Naive B cell (primary cell): Measurements from ENCODE around the gene OPRL1. TPM values are rescaled to one million over a fixed set of nuclear protein-coding genes. Genes with fewer than 3 reads are reported as not detected.

Source experiments
- ATAC-seq, 2 donors: fragments of 150-1000 bp; cut with Tn5 transposase; 2 replicates each; pipeline ENCODE4 v1.10.0; 2021; ENCODE audit warnings: low read depth in 2 of 2, mild to moderate bottlenecking in 2 of 2, moderate library complexity in 2 of 2
- DNase-seq: peaks from one replicate; pipeline ENCODE4 v3.0.0; 2022
- H3K27ac Mint-ChIP-seq, 6 donors: one replicate each; pipeline ENCODE4 v1.8.0; 2020 to 2022; ENCODE audit warnings: mild to moderate bottlenecking in 6 of 6, mixed read lengths in 6 of 6, moderate library complexity in 5 of 6, inconsistent platforms in 2 of 6
- H3K27me3 Mint-ChIP-seq, 3 donors: one replicate each; pipeline ENCODE4 v1.8.0; 2021 to 2022; ENCODE audit warnings: mixed read lengths in 3 of 3, mild to moderate bottlenecking in 1 of 3
- H3K36me3 Mint-ChIP-seq, 2 donors: one replicate each; pipeline ENCODE4 v1.8.0; 2020 to 2022; ENCODE audit warnings: mixed read lengths in 2 of 2, inconsistent platforms in 1 of 2, mild to moderate bottlenecking in 1 of 2
- H3K4me1 Mint-ChIP-seq, 3 donors: one replicate each; pipeline ENCODE4 v1.8.0; 2020 to 2022; ENCODE audit warnings: mixed read lengths in 3 of 3, inconsistent platforms in 1 of 3, mild to moderate bottlenecking in 1 of 3, moderate library complexity in 1 of 3
- H3K4me3 Mint-ChIP-seq, 8 donors: one replicate each; pipeline ENCODE4 v1.8.0; 2020 to 2022; ENCODE audit warnings: mild to moderate bottlenecking in 8 of 8, mixed read lengths in 8 of 8, moderate library complexity in 8 of 8, inconsistent platforms in 2 of 8
- H3K9me3 Mint-ChIP-seq, 7 donors: one replicate each; pipeline ENCODE4 v1.8.0; 2020 to 2022; ENCODE audit warnings: mixed read lengths in 7 of 7, mild to moderate bottlenecking in 5 of 7, inconsistent platforms in 2 of 7, moderate library complexity in 1 of 7
- polyA plus RNA-seq, 6 donors: library from polyadenylated mRNA; unstranded; fragments of 300-500 nt; fragmentation: Illumina TruSeq; gene quantifications; one replicate each; pipeline ENCODE4 v1.2.3, GENCODE V29; 2021; ENCODE audit warnings: low read depth in 6 of 6

The OPRL1 gene
- polyA plus RNA-seq = 1 to 10 TPM in 5 of 6 donors, under 1 TPM in 1; 0.91 to 3.4 (median 2.3) TPM

DNA sequence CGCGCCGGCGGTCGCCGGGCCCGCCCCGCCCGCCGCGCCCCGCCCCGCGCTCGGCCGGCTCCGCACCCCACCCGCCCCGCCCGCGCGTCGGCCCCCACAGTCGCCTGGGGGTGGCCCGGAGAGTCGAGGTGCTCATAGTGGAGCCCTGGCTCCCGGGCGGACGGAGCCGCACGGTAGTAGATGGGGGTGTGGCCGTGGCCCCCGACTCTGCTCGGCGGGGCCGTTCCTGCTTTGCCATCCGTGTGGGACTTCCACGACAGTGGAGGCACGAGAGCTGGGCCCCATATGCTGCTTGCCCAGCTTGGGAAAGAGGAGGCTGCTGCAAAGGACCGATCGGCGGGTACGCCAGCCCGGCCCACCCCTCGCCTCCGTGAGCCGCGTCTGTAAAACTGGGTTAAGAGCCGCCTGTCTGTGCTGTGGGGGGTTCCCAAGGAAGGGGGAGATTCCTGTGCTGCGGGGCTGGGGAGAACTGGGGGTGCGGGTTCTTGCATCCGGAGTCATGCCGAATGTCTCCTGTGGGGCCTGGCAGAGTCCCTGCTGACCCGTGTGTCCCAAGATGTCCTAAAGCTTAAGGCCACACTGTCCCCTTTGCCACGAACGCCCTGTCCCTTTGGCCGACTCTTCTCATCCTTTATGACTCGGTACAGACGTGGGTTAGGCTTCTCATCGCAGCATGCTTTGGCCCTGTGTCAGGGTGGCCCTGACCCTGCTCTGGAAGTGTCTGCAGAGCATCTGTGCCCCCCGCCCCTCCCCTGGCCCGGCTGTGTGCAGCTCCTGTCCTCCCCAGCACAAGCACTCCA, at the start of gene OPRL1:
OPRL1 (plus strand) TSS at position 70 of the 800 bp plus-strand sequence. CDS start 12,639 bp downstream, outside the sequence.
- Mint-ChIP-seq H3K36me3 (no peaks in the 10 kb centered on the region), H3K27me3 (peaks cover 0 to 12% (median 6%) of the 10 kb centered on the region in 3 donors), H3K4me3 (peak within 1 kb of the TSS; percentile 80 to 96 (median 92)), H3K27ac (peak within 1 kb of the TSS; percentile 71 to 97 (median 96)), H3K9me3 (no peaks in the 10 kb centered on the region), H3K4me1 (peaks cover 48 to 64% (median 59%) of the 10 kb centered on the region in 3 donors)
- peak; percentile 28 to 37 for ATAC-seq
- DNase-seq = peak; percentile 67

DNA sequence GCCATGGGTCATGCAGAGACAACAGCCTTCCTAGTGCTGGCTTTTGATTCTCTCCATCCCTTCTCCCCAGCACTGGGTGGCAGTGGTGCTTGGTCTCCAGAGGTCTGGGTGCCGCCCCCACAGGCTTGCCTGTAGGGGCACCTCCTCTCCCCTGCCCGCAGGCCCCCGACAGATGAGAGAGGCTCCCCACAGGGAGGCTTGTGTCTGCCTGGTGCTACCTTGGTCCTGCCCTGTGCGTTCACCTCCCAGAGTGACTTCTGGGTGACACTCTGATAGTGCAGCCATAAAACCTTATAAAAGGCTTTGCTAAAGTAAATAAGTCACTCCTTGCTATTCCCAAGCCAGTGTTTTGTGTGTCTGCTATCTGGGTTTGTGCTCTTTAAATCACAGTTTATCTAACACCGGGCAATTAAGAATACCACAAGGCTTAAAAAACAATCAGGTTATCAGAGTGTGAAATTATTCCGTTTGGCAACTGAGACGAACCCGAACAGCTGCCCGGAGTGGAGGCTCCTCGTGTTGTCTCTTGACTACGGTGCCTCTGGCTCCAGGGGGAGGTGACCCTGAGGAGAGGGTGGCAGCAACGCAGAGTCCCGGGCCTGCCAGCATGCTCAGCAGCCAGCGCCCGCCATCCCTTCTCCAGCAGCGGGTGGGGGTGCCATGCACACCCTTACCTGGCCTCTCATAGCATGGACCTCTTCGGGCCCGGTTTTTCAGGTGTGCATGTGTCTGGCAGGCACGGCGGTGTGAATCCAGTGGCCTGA, 49.3 kb upstream of the OPRL1 start:
- Mint-ChIP-seq H3K9me3 (no peaks in the 10 kb centered on the region), H3K27me3 (no peaks in the 10 kb centered on the region), H3K36me3 (peaks cover 0 to 14% of the 10 kb centered on the region in 2 donors), H3K27ac (no peak overlapping the region), H3K4me1 (no peaks in the 10 kb centered on the region), H3K4me3 (no peak overlapping the region)
- ATAC-seq (no peak), DNase-seq (no peak)

DNA sequence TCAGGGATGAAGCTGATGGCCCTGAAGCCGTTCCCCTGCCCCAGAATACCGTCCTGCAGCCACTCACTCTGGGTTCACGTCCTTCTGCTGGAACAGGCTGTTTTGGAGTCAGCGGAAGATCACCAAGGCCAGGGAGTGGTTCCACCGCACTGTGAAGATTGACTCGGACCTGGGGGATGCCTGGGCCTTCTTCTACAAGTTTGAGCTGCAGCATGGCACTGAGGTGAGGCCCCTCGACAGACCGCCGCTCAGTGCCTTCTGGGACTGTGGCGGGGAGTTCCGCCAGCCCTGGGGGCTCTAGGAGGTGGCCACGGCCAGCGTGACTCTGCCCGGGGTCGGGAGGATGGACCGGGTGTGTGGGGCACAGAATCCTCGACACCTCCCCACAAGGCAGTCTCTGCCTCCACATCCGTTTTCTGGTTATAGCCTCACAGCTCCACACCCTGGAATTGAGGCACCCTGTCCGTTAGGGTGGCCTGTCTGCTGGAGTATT, 48.0 kb upstream of the OPRL1 start:
- no peak for DNase-seq
- peaks cover 0 to 2% (median 0%) of the 10 kb centered on the region in 3 donors for H3K4me1 Mint-ChIP-seq
- H3K4me3 Mint-ChIP-seq = no peak overlapping the region
- peaks cover 0 to 10% of the 10 kb centered on the region in 2 donors for H3K36me3 Mint-ChIP-seq
- H3K27me3 Mint-ChIP-seq = peaks cover 0 to under 1% (median 0%) of the 10 kb centered on the region in 3 donors
- no peak for ATAC-seq
- no peak overlapping the region for H3K27ac Mint-ChIP-seq
- no peaks in the 10 kb centered on the region for H3K9me3 Mint-ChIP-seq

DNA sequence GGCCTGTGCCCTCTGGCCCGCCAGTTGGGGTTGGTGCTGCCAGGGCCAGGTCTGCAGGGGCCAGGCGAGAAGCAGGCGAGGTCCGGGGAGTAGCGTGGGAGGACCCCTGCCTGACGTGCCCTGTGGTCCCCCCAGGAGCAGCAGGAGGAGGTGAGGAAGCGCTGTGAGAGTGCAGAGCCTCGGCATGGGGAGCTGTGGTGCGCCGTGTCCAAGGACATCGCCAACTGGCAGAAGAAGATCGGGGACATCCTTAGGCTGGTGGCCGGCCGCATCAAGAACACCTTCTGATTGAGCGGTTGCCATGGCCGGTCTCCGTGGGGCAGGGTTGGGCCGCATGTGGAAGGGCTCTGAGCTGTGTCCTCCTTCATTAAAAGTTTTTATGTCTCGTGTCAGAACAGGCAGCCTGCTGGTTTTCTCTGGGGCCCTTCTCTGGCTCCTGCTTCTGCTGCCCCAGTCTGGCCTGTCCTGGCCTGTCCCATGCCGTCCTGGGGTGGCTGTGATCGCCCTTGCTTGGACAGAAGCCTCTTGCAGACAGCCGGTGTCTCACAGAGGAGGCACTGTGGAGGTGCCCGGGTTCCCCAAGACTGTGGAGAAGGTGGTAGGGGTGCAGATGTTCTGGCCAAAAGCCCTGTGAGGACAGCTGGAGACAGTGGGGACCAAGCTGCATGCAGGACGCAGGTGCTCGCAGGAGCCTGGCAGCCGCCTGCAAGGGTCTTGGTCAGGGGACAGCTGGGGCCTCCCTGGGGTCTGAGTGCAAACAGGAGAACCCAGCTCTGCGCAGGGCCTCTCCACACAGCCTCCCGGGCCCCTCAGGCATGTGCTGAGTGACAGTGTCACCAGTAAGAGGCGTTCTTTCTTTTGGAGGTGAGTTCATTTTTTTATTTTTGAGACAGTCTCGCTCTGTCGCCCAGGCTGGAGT, 46.9 kb upstream of the OPRL1 start:
- Mint-ChIP-seq H3K9me3 (no peaks in the 10 kb centered on the region), H3K4me3 (peak overlapping the region in 2 of 8 donors; percentile 15 to 20), H3K36me3 (peaks cover 0 to 6% of the 10 kb centered on the region in 2 donors), H3K27ac (no peak overlapping the region), H3K4me1 (peaks cover 5 to 9% (median 6%) of the 10 kb centered on the region in 3 donors), H3K27me3 (peaks cover 0 to 12% (median 0%) of the 10 kb centered on the region in 3 donors)
- DNase-seq (no peak), ATAC-seq (no peak)

DNA sequence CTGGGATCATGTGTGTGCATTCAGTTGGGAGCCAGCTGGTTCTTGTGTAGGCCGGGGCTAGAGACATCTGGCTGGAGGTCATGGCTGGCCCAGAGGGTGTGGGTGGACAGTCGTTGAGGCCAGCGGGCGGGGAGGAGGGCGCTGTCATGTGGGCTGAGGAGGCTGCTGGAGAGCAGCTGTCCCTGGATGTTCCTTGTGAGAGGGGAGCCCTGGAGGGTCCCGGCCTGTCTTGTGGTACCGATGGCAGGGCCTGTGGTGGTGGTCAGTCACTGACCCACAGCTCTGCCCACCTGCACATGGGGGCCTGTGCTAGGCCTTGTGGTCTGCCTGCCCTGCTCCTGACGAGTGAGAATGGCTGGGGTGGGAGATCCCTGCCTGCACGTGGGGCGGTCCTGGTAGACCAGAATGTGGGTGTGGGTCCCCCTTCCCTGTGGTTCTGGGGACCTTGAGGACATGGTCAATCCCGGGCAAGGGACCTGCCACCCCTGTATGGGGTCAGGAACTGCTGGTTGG, 45.8 kb upstream of the OPRL1 start:
- H3K36me3 Mint-ChIP-seq = peaks cover 0 to 6% of the 10 kb centered on the region in 2 donors
- no peaks in the 10 kb centered on the region for H3K9me3 Mint-ChIP-seq
- DNase-seq (no peak), ATAC-seq (no peak)
- H3K4me3 Mint-ChIP-seq = no peak overlapping the region
- H3K27ac Mint-ChIP-seq = peak overlapping the region in 1 of 6 donors; percentile 72
- peaks cover 0 to 12% (median 0%) of the 10 kb centered on the region in 3 donors for H3K27me3 Mint-ChIP-seq
- peaks cover 5 to 9% (median 6%) of the 10 kb centered on the region in 3 donors for H3K4me1 Mint-ChIP-seq

DNA sequence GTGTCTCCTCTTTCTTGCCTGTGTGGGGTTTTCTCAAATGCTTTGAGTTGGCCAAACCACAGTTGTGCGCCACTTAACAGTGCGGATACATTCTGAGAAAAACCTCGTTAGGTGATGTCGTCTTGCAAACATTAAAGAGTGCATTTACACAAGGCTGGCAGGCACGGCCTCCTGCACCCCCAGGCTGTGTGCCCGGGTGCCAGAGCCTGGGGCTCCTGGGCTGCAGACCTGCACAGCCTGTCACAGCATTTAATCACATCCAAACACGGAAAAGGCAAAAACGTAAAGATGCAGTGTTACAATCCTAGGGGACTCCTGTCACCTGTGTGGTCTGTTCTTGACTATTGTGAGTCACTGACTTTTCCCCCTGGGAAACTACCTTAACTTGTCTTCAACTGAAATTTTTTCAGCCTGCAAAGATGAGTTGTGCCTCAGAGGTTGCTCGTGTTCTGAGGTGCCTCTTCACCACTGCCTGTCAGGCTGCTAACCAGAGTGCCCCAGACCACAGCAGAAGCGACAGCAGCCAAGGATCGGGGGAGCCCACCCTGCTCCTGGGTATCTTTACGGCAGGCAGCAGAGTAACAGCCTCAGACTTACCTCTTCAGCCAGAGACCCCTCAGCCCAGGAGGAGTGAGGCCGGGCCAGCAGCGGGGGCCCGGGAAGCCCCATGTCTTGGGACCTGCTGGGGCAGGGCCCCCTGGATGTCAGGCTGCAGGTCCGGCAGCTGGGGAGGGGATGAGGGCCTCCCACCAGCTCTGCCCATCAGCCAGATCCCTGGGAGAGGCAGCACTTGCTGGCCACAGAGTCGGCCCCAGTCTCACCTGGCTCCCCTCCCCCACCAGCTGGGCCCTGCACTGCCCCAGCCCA, 44.6 kb upstream of the OPRL1 start:
- Mint-ChIP-seq H3K36me3 (peaks cover 0 to 4% of the 10 kb centered on the region in 2 donors), H3K4me3 (peak overlapping the region in 3 of 8 donors; percentile 42 to 56 (median 54)), H3K9me3 (no peaks in the 10 kb centered on the region), H3K27ac (peak overlapping the region in 1 of 6 donors; percentile 21), H3K4me1 (peaks cover 5 to 18% (median 10%) of the 10 kb centered on the region in 3 donors), H3K27me3 (peaks cover 0 to 19% (median 6%) of the 10 kb centered on the region in 3 donors)
- ATAC-seq = no peak
- no peak for DNase-seq

DNA sequence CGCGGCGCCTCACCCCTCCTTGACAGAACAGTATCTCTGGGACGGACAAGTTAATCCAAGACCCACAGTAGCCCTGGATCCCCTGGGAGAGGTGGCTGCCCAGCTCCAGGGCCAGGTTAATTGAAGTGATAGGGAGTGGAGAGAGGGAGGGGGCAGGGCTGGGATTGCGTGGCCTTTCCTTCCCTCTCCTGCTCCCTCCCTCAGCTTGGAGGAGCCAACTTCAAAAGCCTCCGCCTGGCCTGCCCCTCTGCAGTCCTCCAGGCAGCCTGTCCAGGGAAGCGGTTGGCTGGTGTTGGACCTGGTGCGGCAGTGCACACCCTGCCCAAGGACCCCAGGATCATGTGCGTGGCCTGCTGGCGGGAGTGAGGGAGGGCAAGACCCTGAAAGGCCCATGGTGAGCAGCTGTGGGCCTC, 43.9 kb upstream of the OPRL1 start, which contains the start of gene C20orf204:
C20orf204 (plus strand) TSS at position 250 of the 413 bp plus-strand sequence; CDS start at position 392, 142 bp downstream.
- Mint-ChIP-seq H3K4me3 (peak within 1 kb of the TSS in 6 of 8 donors; percentile 30 to 76 (median 48)), H3K4me1 (peaks cover 6 to 21% (median 11%) of the 10 kb centered on the region in 3 donors)

DNA sequence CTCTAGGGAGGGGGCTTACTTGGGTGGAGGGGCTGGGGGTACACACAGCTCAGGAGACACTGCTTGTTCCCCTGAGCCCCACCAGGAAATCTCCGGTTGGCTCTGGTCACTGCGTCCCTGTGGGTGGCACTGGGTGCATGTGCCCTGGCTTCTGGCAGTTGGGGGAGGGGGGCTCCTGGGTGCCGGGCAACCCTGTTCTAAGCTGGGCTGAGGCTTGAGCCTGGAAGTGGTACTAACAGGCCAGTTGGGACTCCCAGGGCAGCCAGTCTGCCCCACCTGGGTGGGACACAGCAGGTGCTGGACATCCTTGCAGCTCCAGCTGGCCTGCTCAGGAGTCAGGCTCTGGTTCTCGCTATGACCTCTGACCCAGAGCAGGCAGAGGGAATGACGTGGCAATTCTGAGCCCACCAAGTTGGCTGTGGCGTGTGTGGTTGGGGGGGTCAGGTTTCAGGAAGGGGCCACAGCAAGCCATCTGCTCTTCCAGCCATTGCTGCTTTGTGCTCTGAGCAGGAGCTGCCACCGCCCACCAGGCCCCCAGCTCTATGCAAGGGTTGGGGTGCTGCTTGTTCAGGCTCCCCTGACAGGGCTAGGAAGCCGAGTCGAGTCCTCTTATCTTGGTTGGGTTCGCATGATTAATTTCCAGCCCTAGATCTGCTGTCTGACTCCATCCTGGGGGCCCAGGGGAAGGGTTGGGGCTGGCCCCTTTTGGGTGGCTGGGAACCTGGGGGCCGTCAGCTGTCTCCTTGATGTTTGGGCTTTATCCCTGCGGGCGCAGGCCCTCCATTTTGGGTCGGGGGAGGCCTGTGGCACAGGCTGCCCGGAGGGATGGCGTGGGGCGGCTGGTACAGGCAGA, 43.3 kb upstream of the OPRL1 start:
- H3K27me3 Mint-ChIP-seq = peaks cover 0 to 19% (median 8%) of the 10 kb centered on the region in 3 donors
- H3K36me3 Mint-ChIP-seq = no peaks in the 10 kb centered on the region
- ATAC-seq = no peak
- H3K4me3 Mint-ChIP-seq = peak overlapping the region in 3 of 8 donors; percentile 30 to 76 (median 35)
- H3K9me3 Mint-ChIP-seq = no peaks in the 10 kb centered on the region
- H3K27ac Mint-ChIP-seq = no peak overlapping the region
- DNase-seq = no peak
- H3K4me1 Mint-ChIP-seq = peaks cover 8 to 24% (median 14%) of the 10 kb centered on the region in 3 donors

More for the DNA sequence above, 43.9 kb upstream of the OPRL1 start, which contains the start of gene C20orf204:
- H3K9me3 Mint-ChIP-seq = no peaks in the 10 kb centered on the region
- H3K27me3 Mint-ChIP-seq = peaks cover 0 to 19% (median 8%) of the 10 kb centered on the region in 3 donors
- ATAC-seq (no peak), DNase-seq (no peak)
- H3K36me3 Mint-ChIP-seq = no peaks in the 10 kb centered on the region
- H3K27ac Mint-ChIP-seq = no peak within 1 kb of the TSS

DNA sequence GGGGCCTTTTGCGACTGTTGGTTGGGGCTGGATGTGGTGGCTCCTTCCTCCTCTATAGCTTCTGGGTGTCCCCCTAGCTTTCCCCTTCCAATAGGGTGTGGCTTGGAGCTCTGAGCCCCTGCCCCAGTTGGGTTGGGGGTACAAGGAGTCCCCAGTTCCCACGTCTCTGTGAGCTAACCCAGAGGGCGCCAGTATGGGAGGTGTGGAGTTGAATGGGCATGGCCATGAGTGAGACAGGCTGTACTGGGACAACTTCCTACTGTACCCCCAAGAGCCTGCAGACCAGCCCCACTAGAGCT, 42.7 kb upstream of the OPRL1 start:
- Mint-ChIP-seq H3K36me3 (no peaks in the 10 kb centered on the region), H3K9me3 (no peaks in the 10 kb centered on the region), H3K27me3 (peaks cover 0 to 19% (median 8%) of the 10 kb centered on the region in 3 donors), H3K27ac (peak overlapping the region in 1 of 6 donors; percentile 36), H3K4me1 (peaks cover 8 to 29% (median 14%) of the 10 kb centered on the region in 3 donors), H3K4me3 (peak overlapping the region in 5 of 8 donors; percentile 30 to 76 (median 60))
- DNase-seq (no peak), ATAC-seq (no peak)

DNA sequence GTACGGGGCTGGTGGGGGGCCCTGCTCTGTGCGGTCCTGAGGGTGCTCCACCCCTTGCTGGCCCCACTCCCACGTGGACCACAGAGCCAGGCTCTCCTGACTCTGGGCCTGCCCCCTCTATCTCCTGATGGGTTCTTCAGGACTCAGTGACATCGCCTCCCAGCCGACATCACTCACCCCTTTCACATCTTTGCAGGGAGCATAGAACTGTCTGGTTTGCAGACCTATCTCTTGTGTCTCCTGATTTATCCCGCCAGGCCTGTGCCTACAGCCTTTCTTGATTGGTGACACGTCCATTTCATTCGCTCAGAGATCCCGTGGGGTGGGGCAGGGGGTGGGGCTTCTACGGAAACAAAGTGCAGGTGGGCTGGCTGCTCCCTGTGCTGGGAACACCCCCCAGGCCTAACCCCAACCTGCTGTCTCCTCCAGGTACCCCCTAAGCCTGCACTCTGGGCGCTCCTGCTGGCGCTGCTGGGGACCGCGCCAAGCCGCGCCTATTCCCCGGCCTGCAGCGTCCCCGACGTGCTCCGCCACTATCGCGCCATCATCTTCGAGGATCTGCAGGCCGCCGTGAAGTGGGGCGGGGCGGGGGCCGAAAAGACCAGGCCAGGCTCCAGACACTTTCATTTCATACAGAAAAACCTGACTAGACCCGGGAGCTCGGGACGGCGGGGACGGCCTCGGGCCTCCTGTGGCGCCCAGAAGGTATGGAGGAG, 42.2 kb upstream of the OPRL1 start:
- Mint-ChIP-seq H3K27me3 (peaks cover 0 to 19% (median 8%) of the 10 kb centered on the region in 3 donors), H3K4me1 (peaks cover 8 to 32% (median 14%) of the 10 kb centered on the region in 3 donors), H3K36me3 (no peaks in the 10 kb centered on the region), H3K4me3 (peak overlapping the region; percentile 45 to 78 (median 64)), H3K27ac (peak overlapping the region in 2 of 6 donors; percentile 24 to 54), H3K9me3 (no peaks in the 10 kb centered on the region)
- ATAC-seq (no peak), DNase-seq (no peak)
